ENCODE measurements around the gene PTPRE.

Gene PTPRE

GRCh38 chr10:128060341-128061250 lies 153.7 kb downstream of the PTPRE start:
- no peak for DNase-seq (ENCODE audit: low spot score)

DNA sequence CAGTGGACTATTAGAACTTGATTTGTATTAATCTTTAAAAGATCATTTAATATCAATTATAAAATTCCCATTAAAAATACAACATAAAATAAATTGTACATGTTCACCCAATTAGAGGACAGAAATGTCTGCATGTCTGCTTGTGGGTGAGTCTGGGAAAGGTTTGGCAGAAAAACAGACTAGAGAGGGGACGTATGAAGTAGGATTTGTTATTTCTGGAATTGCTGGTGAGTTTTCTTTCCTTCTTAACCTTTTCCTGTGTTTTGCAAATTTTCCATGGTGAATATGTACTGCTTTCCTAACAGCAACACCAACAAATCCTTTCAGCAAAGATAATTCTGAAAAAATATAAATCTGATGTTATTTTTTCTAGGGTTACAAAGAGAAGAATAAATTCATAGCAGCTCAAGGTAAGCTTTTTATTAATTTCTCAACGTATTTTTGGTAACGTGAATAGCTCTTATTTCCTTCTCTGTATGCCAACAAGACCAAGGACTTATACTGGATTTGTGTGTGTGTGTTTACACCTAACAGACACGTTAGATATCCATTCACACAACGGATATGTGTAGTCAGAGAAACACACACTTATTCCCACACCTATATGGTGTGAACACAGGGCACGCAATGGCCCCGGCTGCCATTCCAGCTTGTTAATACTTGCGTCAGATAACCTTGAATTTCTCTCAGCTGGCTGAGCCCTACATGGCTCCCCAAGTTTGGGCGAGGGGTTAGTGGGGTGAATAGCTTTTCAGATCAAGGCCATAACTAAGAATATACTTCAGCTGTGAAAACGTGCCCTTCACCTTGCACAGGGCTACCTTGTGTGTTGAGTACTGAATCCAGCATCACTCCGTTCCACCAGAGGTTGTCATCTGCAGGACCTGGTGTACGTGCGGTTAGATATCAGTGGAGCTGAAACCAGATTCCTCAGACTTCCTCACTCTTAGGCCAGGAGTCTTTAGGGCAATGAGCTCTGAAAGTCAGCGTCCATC lies 154.7 kb downstream of the PTPRE start:
- DNase-seq (ENCODE audit: low spot score), result no peak

DNA sequence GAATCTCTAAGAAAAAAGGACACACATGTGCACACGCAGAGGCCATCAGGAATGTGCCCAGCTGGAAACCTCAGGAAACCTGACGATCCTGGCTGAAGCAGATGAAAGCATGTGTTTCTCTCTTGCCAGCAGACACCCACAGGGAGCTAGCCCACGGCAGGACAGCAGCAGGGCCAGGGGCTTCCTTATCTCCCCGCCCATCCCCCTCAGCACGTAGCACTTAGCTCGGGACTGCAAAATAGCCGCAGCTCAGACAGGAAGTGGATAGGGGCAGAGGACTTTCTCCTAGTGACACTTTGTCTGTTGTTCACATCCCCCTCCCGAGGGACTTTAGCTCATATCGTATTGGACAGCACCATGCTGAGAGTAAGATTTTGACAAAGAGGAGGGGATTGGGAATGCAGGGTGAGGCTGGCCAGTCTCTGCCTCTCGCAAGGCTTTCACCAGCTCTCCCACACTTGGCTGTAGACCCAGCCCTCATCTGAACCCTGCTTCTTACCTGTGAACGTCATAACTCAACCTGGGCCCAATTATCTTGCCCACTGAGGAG lies 155.5 kb downstream of the PTPRE start:
- no peak for DNase-seq (ENCODE audit: low spot score)

GRCh38 chr10:128062881-128063563 lies 156.1 kb downstream of the PTPRE start:
- DNase-seq (ENCODE audit: low spot score), result peak; percentile 57

DNA sequence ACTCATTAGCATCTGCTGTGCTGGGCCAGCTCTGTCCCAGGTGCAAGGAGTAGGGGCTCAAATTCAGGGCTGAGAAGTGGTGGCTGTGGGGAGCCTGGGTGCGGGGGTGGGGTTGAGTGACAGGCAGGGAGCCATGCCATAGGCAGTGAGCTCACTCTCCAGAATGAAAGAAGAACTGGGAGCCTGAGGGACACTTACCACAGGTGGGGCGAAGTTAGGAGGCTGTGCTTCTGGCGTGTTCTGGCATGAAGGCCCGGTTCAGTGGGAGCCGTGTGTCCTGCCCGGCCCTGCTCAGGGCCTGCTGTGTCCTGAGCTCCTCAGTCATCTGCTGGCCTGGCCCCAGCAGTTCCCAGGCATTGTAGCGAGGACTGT lies 156.8 kb downstream of the PTPRE start:
- no peak for DNase-seq (ENCODE audit: low spot score)

- peak; percentile 79 for DNase-seq (ENCODE audit: low spot score)
These were observed 157.4 kb downstream of the PTPRE start for GRCh38 chr10:128064108-128064969.

DNA sequence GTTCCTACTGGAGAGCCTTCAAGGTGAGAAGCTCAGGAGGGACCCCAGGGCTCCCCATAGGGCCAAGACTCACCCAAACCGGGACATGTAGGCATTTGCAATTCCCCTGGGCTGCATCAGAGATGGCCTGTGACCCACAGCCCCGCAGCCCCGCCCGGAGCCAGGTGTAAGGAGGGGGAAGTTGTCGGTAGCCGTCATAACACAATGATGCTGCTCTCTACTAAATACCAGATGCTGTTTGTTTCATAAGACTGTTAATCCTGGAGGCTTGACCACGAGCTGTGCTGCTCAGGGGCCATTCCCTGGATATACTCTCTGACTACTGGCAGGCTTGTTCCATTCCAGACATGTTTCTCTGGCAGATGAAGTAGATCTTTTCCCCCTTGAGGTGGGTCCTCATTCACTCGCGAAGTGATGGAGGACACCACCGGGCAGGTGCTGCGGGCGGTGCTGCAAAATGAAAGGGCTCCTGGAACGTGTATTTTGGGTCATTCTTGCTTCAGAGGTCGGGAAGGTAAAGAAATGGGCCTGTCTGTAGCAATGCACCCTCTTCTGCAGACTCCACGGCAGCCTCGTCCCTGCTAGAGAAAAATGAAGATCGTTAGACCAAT lies 158.2 kb downstream of the PTPRE start:
- DNase-seq (ENCODE audit: low spot score), result no peak

DNA sequence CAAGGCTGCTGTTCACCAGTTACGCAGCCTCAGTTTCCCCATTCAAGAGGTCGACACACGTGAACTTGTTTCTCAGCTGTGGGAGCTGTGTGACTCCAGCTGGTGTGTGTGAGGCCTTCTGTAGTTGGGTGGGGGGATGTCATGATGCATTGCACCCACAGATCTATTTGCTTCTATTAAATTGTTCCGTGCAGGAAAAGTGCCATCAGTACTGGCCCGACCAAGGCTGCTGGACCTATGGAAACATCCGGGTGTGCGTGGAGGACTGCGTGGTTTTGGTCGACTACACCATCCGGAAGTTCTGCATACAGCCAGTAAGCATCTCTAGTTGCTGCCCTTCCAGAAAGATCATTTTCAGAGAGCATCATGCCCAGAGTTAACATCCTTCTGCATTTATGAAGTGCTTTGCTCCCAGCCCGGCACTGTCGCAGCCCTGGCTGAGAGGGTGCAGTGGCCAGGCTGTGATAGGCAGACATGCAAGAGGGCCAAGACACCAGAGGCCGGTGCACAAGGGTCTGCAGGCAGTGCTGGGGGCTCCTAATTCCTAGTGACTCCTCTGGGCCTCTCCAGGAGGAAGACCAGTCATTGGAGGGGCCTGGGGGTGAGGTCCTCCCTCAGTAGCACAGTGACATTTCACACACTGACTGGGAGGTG lies 159.1 kb downstream of the PTPRE start:
- no peak for DNase-seq (ENCODE audit: low spot score)

DNA sequence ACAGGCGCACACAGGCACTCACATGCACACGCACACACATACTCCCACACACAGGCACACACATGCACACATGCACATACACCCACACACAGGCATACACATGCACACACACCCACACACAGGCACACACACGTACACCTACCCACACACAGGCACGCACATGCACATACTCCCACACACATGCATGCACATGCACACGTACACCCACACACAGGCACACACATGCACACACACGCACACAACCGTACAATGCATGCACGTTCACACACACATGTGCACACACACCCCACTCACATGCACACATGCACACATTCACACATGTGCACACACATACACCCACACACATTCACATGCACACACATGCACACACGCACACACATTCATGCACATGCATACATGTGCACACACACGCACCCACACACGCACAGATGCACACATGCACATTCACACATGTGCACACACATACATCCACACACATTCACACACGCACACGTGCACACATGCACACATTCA lies 160.0 kb downstream of the PTPRE start:
- DNase-seq (ENCODE audit: low spot score), result no peak

DNA sequence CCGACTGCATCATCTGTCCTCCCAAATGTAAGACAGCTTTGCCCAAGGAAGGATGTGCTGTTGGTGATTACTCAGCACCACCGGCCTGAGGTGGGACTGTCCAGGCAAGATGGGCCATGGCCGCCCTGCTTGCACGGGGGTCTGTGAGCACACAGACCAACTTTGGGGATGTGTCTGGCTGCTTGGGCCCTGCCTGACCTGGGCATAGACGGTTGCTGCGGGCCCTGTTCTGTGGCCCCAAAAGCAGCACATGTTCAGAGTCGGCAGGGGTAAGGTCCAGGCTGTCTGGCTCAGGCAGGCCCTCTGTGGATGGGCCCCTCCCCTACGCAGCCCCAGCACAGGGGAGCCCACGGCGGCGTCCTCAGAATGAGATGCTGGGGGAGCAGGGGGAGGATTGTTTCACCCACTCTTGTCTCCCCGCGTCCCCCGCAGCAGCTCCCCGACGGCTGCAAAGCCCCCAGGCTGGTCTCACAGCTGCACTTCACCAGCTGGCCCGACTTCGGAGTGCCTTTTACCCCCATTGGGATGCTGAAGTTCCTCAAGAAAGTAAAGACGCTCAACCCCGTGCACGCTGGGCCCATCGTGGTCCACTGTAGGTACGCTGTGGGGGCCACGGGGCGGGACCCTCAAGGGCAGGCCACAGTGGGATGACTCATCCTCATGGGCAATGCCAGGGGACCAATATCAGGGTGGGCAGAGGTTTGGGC lies 160.9 kb downstream of the PTPRE start:
- DNase-seq (ENCODE audit: low spot score), result no peak

GRCh38 chr10:128068398-128069285 lies 161.7 kb downstream of the PTPRE start:
- DNase-seq (ENCODE audit: low spot score), result no peak

DNA sequence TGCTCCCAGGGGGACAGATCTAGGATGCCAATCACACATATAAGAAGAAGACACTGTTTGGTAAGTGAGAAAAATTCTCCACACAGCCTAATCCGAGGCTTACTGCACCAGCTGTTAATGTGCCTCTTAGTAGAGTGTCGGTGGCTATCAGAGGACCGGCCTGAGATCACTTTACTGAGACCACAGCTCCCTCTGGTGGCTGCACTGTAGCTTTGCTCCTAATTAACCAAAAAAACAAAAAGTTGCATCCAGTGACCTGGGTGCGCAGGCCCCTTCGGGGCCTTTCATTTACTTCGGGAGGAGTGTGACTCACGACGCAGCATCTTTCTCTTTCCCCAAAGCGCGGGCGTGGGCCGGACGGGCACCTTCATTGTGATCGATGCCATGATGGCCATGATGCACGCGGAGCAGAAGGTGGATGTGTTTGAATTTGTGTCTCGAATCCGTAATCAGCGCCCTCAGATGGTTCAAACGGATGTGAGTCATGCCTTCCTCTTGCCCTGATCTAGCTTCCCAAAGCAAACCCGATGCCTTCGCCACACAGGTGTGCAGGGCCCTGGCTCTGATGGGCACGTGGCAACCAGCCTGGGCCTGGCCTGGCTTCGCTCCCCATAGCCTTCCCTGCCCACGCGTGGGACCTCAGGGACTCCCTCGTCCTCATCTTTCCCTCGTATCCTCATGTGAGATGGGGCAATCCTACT lies 162.6 kb downstream of the PTPRE start:
- DNase-seq (ENCODE audit: low spot score), result peak; percentile 77

- no peak for DNase-seq (ENCODE audit: low spot score)
These were observed 163.3 kb downstream of the PTPRE start for GRCh38 chr10:128070161-128070560.

- DNase-seq (ENCODE audit: low spot score), result no peak
These were observed 164.0 kb downstream of the PTPRE start for GRCh38 chr10:128070721-128071416.

- no peak for DNase-seq (ENCODE audit: low spot score)
These were observed 164.5 kb downstream of the PTPRE start for GRCh38 chr10:128071417-128071782.

DNA sequence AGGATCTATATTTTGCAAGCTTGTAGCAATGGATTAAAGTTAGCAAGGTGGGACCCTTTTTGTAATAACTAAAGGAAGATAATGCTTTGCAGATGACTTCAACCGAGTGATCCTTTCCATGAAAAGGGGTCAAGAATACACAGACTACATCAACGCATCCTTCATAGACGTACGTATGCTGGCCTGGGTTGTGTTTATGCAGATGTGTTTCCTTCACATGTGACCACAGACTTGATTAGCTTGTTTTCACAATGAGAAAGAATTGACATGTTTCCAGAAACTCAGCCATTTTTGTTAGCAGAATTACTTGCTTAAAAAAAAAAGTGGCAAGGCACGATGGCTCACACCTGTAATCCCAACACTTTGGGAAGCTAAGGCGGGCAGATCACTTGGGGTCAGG lies 165.1 kb downstream of the PTPRE start:
- DNase-seq (ENCODE audit: low spot score), result no peak
